HG03066 (cell line): ENCODE measurements around the gene MAP2K6.
A peak's percentile ranks its signal among the peaks of the same experiment; 100 is the strongest.

ENCODE experiments used
- ATAC-seq: cut with Tn5 transposase; IDR thresholded peaks from one replicate; pipeline ENCODE4 v1.9.1; 2021; ENCODE audit warnings: low read depth; ENCODE audit not compliant: unreplicated experiment

MAP2K6 gene

DNA sequence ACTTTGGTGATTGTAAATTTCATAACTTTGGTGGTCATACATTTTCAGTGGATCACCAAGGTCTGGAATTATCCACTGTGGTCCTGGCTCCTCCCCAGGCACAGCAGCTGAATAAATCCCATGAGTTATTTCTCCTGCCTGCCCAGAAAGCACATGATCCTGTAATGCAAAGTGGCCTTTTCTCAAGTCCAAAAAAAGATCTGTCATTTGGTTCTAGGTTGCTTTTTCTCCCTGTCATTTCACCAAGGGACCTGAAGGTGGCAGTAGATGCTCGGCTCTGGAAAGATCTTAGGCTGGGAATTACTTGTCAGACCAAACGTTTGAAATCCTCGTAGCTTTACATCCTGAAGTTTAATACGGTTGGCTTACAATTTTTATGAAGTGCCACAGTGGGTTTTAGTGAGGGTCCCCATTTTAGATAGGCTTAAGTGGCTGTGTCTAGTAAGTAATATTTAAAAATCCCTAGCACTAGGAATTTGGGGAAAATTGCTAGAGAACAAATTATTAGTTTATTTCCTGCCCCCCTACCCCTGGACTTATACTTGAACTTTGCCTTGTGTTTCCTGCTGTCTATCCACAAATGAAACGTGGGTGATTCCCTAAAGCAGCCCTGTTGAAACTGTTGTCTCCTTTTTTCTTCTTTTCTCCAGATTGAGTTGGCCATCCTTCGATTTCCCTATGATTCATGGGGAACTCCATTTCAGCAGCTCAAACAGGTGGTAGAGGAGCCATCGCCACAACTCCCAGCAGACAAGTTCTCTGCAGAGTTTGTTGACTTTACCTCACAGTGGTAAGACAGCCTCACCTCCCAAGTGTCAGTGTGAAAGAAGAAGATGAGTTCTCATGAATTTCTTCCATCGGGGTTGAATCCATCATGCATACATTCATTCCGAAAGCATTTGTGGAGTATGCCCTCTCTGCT is 111.7 kb downstream of the MAP2K6 start:
- ATAC-seq: no peak

DNA sequence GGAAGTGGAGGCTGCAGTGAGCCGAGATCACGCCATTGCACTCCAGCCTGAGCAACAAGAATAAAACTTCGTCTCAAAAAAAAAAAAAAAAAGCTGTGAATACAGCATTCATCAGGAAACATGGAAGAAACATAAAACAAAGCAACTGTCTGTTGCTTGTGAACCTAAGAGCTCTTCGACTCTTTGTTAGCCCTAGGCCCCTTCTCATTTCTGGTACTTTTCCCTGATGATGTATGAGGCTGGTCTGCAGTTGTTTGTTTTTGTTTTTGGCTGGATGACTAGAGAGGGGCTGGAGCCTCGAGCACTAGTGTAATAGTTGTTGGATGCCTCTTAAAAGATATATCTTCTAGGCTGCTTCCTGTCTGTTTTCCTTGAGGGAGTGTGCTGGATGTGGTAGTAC is 113.5 kb downstream of the MAP2K6 start:
- no peak for ATAC-seq

DNA sequence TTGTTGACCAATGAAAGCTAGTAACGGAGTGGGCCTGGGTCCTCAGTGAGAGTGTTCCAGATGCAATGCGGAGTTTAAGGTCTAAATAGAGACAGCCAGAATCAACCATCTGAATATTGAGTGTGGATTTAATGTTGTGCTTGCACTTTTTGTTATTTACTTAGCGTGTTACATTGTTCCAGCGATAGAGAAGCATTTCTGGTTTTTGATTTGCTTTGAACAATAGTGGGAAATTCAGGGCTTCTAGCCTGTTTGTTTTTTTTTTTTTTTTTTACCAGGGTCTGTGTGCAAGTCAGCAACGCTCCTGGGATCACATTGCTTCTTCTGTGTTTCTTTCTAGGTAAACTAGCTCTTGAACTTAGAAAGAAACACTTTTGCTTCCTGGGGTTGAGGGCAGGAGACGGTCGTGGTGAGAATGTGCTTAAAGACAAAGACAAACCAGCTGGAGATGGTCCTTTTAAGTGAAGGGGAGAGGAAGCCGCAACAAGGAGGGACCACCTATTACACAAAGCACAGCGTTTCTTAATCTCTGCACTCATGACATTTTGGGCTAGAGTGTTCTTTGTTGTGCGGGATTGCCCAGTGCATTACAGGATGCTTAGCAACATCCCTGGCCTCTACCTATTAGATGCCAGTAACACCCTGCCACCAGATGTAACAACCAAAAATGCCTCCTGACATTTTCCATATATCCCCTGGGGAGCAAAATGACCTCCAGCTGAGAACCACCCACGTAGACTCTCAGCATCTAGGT is 119.2 kb downstream of the MAP2K6 start:
- ATAC-seq: no peak

DNA sequence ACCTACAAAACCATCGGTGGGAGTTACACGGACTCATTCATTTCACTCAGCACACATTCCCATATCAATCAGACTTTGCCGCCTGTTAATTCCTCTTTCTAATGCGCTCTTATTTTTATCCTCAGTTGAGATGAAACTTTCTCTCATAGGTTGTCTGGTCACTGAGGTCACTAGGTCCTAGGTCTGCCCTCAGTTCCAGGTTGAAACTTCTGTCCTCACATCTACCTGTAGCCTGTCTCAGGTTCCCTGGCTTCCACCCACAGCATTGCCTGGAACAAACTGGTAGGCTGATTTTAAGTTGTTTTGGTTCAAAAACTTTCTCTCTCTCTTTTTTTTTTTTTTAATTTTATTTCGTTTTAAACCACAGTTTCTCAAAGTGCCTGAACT is 119.7 kb downstream of the MAP2K6 start:
- ATAC-seq: no peak

DNA sequence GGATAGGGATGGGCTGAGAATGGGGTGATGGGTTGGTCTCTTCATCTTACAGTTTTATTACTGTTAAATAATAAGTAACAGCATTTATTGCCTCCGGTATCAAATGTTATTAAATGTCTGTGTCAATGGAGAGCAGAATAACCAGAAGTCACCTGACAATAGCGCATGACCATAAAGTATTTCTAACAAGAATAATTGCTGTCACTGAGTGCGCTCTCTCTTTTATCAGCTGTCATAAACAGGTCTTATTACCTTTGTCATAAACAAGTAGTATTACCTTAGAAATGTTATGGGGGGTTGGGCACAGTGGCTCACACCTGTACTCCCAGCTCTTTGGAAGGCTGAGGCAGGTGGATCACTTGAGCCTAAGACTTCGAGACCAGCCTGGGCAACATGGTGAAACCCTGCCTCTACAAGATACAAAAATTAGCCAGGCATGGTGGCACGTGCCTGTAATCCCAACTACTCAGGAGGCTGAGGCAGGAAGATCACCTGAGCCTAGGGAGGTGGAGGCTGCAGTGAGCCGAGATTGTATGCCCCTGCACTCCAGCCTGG is 120.6 kb downstream of the MAP2K6 start:
- ATAC-seq: no peak

DNA sequence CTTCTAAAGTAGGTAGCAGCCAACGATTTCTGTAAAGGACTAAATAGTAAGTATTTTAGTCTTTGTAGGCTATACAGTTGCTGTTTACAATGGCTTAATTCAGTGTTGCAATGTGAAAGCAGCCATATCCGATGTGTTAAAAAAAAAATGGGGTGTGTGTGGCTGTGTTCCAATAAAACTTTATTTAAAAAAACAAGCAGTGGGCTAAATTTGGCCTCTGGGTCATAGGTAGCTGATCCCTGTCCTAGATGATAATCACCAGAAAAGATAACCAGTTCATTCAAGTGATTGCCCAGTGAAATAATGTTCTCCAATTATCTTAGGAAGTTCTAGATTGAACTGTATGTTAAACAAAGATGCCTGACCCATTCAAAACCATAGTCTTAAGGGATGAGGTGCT is 124.3 kb downstream of the MAP2K6 start:
- ATAC-seq: no peak

DNA sequence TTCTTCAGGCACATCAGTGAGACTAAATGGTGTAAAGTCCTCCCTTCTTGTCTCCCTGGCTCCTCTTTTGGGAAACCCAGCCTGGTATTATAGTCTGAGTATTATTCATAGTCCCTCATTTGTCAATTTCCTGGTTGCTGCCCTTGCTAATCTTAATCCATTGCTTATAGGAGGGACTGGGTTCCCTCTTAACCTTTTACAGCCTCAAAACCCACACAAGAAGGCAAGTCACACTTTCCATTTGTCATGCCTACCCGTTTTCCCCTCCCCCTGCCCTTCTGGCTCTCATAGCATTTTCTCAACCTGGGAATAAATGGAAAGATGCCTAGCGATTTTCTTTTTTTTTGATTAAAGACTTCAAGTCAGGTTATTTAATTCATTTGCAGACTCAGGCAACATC is 124.8 kb downstream of the MAP2K6 start:
- no peak for ATAC-seq

DNA sequence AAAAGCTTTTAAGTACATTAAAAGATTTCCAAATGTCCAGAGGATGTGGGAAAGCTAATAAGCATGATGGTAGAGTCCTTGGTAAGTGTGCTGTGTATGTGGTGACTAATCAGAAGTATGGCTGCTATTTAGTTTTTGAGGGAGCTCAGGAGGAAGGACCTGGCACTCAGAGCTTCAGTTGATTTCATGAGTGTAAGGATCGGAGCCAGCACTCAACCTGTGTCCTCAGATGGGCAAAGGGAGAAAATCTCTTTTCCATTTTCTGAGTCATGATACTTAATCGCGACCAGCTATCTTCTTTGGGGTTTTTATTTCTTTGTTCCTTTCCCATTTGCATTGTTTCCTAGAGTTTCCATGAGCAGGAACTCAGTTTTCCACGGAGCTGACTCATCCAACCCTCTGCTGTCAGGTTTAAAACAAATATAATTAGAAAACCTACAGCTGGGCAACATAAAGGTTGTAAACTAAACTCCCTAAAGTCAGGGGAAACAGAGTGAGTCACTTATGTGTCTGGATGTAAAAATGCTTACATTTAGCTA is 125.4 kb downstream of the MAP2K6 start:
- no peak for ATAC-seq

DNA sequence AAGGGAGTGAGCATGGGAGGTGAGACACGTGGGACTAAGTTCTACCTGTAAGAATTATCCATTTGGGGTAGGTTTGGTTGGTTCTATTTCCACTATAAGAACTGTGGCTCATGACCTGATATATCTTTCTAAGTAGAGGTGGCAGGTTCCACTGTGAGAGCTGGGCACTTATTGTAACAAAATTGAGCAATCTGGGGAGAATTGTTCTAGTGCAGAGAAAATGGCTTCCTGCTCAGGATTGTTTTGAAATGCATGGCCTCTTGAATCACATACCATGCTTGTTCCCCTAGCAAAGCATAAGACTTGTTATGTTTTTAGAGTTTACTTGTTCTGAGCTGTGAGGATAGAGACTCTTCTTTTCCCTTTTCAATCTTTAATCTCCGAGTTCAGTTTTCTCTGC is 125.9 kb downstream of the MAP2K6 start:
- no peak for ATAC-seq

DNA sequence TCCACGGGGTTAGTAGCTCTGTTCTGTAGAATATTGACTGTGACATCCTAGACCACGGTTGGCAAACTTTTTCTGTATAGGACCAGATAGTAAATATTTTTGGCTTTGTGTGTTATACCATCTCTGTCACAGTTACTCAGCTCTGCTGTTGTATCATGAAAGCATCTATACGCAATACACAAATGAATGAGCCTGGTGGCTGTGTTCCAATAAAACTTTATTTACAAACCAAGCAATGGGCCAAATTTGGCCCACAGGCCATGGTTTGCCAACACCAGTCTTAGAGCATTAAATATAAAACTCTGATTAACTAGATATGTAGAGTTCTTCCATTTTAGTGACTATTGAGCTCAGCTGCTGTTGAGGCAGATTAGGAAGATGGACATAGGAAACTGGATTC is 132.7 kb downstream of the MAP2K6 start:
- no peak for ATAC-seq

DNA sequence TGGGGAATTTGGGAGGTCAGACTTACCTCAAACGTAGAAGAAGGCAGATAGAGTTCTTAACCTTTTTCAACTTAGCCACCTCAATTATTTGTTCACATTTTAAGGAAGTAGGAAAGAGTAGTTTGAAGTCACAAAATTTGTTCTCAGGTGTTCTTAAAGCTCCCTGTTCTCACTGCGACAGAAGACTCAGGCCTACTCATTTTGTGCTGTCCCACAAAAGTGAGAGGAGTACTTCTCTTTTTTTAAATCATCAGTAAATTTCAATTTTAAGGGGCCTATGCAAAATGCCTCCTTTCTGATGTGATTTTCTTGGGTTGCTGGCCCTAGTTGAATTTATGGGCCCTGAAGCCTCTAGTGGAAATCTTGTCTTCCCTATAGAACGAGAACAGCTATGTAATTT is 133.4 kb downstream of the MAP2K6 start:
- peak; percentile 73 for ATAC-seq

DNA sequence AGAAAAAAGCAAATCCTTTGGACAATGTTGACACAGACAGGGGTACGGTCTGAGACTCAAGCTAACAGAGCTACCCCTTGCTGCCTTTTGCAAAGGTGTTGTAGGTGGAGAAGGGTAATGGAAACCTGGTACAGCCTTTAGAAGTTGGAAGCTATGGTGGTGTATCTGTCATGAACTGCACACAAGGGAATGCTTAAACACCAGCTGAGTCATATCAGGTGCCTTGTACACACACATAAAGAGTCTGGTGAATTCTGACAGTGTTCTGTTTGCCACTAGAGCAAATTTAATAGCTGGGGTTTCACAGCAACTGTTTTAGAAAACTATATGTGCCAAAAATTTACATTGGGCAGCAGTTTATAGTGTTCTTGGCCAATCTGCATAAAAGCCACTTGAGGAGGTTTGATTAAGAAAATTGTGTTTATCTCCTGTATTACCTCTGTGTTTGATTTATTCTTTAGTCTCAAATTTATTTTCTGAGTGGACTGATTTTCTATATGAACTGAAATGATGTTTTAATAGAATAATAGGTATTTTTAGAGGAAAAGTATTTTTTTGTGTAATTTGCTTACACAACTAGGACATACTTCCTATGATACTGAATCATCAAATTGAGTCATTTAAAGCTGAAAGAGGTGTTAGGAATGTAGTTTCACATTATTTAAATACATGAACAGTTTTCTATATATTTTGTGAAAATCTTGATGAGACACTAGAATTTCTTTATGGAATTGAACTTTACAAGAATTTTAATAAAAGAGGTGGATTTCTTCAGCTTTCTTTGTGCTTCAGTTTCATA is 136.9 kb downstream of the MAP2K6 start:
- ATAC-seq: no peak

DNA sequence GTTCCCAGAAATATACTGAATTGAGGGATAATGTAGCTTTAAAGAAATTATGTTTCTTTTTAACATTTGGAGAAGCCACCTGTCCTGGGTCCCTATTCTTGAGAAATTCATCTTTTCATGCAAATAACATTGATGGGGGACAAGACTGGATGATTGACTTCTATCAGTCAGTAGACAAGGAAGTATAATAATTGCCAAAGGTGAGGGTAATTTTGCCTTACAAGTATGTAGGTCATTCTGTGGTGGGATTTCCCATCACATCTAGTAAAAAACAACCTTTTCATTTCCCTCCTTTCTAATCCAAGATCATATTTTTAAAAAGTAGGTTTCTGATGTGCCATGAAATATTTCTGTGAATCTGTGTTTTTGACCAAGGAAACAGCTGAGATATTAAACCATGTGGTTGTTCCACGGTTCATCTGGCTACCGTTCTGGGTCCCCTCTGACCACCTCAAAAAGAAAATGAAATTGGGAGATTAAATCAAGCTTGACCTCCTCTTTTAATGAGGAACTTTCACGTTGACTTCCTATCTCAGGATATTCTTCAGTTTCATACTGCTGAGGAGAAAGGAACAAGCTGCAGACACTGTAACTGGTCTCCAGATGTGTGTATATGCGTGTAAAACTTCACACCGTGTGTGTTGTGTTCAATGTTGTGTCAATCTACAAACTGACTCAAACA is 138.6 kb downstream of the MAP2K6 start:
- ATAC-seq: no peak

DNA sequence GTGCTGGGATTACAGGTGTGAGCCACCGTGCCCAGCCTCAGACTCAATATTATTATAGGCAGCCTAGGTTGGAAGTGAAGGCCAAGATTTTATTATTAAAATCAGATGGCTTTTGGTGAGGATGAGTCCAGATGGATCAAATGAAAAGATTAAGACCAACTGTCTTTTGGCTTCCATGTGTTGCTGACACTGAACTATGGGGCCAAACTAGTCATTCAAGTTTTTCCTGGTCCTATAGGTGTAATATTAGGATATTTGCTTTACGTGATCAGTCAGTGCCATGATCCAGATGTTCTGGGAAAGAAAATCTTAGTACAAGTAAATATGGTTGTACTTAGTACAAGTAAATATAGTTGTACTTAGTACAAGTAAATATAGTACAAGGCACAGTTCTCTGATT is 140.6 kb downstream of the MAP2K6 start:
- no peak for ATAC-seq

DNA sequence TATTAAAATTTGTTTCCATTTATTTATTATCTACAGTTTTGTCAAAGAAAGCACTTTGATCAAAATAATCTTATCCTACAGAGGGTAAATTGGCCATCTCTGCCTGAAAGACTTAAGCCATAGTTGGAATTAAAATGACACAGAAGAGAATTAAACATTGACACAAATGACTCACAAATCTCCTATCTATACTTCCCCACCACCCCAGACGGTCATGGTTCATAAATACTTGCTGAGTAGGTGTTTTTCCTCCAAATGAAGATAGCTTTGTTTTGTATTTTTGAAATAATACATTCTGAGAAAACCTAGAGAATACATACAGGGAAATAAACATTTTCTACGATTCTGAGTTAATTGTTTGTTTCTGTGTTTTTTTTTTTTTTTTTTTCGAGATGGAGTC is 142.8 kb downstream of the MAP2K6 start:
- no peak for ATAC-seq

DNA sequence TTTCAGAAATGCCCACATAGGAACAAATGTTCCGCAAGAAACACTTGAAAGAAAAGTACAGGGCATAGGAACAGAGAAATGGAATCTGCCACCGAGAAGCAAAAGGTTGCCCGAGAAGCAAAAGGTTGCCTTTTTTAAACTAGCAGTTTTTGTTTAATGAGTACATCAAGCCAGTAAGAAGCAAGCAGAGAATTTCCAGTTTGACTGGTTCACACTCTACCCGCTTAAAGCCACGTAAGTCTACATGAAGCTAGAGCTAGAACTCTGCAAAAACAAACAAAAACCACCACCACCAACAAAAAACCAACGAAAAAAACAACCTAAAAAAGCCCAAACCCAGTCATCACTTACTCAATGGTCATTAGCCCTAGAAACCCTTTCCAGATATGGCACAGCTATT is 144.3 kb downstream of the MAP2K6 start:
- ATAC-seq: no peak

DNA sequence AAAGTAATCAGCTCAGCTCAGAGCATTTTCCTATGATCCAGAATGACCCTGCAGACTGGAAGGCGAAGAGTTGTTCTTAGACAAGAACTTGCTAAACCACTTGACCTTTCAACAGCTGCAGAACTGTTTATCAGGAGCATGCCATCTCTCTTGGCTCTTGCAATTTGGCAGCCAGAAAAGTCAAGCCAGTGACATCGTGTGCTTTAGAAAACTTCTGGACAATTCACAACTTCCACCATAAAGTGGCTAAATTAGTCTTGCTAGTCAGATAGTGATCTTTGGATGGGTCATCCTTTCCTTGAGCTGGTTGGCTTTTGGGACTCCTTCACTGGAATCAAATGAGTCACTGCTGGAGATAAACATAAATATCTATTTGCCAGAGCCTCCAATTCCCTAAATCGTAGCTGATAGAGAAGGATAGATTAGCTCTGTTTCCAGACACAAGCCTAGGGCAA is 146.5 kb downstream of the MAP2K6 start:
- no peak for ATAC-seq

DNA sequence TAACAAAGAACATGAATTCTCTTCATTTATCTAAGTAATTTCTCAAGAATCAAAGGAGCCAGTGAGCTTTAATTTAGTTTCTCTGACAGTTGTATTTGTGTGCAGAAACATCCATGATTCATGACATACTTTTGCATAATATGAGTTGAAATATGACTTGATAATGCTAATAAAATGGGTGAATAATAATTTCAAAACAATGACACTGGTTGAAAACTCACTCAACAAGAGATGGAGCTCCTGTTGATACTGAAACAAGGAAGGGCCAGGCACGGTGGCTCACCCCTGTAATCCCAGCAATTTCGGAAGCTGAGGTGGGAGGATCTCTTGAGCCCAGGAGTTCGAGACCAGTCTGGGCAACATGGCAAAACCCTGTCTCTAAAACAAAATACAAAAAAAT is 147.0 kb downstream of the MAP2K6 start:
- ATAC-seq: no peak

DNA sequence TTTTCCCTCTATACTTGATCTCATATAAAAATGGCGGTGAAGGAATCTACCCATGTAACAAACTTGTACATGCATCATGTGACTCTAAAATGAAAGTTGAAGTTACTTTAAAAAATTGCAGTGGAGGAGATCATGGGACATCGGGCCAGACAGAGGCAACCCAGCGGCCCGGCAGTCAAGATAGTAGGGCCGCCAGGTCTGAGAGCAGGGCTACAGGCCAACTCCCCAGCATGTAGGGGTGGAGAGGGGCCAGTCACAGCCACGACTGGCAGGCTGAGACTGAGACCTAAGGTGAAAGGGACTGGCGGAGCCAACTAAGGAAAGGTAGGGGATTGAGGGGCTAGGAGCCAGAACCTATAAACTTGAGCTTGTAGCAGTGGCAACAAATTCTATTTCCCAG is 150.9 kb downstream of the MAP2K6 start:
- no peak for ATAC-seq

DNA sequence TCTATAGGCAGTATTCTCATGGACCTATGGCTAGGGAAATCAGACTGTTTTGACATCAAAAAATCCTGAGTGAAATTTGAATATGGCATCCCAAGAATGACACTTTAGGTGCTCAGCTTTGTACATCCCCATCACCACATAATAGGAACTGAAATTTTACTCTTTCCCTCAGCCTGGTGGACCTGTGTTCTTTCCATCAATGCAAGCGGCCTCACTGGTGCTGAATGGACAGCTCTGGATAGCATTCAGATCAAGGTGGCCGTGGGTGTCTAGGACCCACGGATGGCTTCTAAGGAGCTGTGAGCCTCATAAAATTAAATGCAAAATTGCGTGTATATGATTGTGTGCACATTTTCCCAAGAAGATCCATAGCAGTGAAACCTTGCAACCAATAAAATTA is 152.6 kb downstream of the MAP2K6 start:
- no peak for ATAC-seq
